GM20000 (cell line): Measurements from ENCODE around the gene TYW3.

ENCODE experiments used
- DNase-seq: peaks from one replicate; pipeline ENCODE4 v3.0.0; 2012; ENCODE audit warnings: low spot score
- TF ChIP-seq, protein P1 (sequence below): IDR thresholded peaks from 2 replicates; pipeline ENCODE4 v1.5.1; 2012; ENCODE audit warnings: mild to moderate bottlenecking, control low read depth; ENCODE audit errors: extremely low read depth, missing control alignments

The TYW3 gene, protein sequence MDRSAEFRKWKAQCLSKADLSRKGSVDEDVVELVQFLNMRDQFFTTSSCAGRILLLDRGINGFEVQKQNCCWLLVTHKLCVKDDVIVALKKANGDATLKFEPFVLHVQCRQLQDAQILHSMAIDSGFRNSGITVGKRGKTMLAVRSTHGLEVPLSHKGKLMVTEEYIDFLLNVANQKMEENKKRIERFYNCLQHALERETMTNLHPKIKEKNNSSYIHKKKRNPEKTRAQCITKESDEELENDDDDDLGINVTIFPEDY

DNA sequence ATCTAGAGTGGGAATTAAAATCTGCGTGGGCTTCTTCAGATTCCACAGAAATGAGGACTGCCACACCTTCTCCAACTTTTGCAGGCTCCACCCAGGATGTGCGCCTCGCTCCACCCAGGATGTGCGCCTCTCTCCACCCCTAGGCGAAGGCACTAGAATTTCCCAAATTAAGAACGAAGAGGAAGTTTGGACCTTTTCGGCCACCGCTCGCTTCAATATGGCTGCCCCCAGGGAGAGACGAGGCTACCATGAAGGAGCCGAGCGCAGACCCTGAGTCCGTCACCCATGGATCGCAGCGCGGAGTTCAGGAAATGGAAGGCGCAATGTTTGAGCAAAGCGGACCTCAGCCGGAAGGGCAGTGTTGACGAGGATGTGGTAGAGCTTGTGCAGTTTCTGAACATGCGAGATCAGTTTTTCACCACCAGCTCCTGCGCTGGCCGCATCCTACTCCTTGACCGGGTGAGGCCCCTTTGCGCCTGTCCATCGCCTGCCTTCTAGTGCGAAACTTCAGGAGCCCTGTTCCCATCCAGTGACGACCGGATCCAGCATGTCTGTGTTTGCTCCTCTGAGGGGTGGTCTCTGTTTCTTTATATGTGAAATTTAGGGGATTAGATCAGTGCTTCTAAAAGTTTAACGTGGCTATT, at the start of gene TYW3, which contains the start of gene CRYZ:
Gene TYW3 (plus strand): TSS at position 193 of the 644 bp plus-strand sequence. CDS start 93 bp downstream, at position 286.
Gene CRYZ (minus strand): TSS at position 91 of the 644 bp plus-strand sequence. CDS start 8,229 bp downstream, outside the sequence.
- TF ChIP-seq, protein P1, sequence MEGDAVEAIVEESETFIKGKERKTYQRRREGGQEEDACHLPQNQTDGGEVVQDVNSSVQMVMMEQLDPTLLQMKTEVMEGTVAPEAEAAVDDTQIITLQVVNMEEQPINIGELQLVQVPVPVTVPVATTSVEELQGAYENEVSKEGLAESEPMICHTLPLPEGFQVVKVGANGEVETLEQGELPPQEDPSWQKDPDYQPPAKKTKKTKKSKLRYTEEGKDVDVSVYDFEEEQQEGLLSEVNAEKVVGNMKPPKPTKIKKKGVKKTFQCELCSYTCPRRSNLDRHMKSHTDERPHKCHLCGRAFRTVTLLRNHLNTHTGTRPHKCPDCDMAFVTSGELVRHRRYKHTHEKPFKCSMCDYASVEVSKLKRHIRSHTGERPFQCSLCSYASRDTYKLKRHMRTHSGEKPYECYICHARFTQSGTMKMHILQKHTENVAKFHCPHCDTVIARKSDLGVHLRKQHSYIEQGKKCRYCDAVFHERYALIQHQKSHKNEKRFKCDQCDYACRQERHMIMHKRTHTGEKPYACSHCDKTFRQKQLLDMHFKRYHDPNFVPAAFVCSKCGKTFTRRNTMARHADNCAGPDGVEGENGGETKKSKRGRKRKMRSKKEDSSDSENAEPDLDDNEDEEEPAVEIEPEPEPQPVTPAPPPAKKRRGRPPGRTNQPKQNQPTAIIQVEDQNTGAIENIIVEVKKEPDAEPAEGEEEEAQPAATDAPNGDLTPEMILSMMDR = no peak
- DNase-seq = peak; percentile 73

DNA sequence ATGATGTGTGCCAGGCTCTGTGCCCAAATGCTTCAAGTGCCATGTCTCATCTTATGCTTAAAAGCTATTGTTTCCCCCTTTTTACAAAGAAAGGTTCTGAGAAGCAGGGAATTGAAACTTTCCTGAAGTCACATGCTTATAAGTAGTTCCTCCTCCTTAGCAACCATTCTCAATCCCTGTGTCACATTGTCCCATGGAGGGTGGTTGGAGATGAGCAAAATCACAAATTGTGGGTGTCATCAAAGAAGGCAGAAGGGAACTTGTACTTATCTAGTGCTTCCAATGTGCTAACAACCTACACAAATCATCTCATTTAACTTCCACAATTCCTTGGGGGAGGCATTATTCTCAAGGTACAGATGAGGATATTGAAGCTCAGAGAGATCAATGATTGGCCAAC, 49.3 kb upstream of the TYW3 start:
- no peak for DNase-seq
- TF ChIP-seq, protein P1 = no peak

DNA sequence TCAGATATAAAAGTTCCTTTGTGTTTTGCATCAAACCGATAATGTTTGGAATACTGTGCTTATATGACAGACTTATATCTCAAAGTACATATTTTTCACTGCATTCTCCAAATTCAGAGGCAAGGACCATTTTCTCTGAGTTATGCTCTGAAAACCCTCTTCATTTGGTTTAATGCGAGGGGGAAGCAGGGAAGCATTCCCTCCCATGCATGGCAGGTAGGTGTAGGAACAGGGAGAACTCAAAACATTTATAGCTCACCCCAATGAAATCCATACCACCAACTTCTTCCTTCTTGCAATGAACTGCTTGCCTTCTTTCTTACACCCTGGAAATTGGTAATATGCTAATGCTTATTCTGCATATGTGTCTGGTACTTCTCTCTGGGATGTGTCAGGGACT, 48.7 kb upstream of the TYW3 start:
- DNase-seq = no peak
- TF ChIP-seq, protein P1 = no peak

DNA sequence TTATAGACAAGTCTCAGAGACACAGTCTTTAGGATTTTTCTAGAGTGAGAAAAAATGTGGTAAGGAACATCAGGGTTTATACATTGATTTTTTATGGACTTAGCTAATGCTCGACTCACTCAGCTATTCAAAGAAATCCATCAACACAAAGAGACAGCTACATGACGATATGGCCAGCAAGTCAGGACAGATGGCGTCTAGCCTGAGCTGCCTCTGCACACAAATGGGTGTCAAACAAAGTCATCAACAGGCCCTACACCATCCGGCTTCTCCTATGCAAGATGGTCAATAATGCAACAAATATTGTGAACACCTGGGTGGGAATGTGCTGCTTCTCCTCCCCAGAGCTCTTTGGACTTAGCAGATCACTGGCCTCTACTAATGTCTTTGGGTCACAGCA, 46.0 kb upstream of the TYW3 start:
- no peak for DNase-seq
- TF ChIP-seq, protein P1 = no peak

DNA sequence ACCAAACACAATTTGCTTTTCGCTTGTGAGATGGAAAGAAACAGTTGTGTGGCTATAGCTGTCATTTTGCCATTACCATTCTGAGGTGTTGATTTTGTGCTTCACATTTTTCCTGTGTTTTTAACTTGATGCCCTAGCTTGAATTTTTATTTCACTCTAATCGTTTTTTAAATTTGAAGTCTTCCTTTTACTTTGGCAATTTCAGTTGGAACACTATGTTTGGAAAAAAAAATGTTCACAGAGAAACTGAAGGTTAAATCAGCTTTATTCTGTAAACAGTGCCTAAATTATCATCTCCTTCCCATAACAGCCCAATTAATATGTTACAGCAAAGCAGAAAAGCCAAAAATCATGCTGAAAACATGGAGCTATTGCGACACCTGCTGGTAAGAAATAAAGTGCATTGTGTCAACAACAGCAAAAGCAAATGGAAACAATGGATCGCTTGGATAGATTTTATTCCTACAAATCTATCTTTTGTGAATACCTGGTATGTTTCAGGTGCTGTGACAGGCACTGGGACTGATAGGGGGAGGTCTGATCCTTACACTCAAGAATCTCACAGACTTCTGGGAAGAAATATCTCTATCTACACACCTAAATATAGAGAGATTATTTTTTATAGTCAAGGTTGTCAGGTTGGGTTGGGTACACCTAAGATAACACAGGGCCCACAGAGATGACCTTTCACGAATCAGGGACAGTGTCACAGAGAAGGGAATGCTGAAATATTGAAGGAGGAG, 43.2 kb upstream of the TYW3 start:
- DNase-seq = no peak

DNA sequence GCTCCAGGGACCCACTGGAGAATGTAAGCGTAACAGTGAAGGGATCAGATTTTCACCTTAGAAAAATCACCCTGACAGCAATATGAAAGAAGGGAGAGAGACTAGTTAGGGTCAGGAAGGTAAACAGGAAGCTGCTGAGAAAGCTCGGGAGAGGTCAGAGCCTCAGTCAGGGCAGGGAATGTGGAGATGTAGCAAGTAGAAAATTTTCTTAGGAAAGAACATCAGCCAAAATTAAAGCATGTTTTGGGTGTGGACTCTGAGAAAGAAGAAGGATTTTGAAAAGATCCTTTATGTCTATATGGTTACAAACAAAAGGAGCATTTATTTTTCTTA, 42.6 kb upstream of the TYW3 start:
- DNase-seq = no peak
- TF ChIP-seq, protein P1 = no peak

More for the DNA sequence above, 43.2 kb upstream of the TYW3 start:
- TF ChIP-seq, protein P1 = peak; percentile 61

DNA sequence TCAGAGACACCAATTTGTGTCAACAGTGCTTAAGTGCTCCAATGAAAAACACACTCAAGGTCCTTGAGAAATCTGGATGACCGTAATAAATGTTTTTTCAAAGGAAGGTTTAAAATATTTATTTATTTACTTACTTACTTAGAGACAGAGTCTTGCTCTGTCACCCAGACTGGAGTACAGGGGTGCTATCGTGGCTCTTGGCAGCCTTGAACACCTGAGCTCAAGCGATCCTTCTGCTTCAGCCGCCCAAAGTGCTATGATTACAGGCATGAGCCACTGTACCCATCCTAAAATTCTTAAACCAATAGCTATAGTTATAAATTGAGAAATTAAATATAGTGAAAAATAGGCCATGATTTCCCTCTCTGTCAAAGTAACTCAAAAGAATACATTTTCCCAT, 42.0 kb upstream of the TYW3 start:
- TF ChIP-seq, protein P1 = no peak
- DNase-seq = no peak
